GM21423 (cell line): ENCODE measurements around the gene PHETA1.

Experiments
- ATAC-seq: cut with Tn5 transposase; IDR thresholded peaks from one replicate; pipeline ENCODE4 v1.9.1; 2021; ENCODE audit warnings: mild to moderate bottlenecking, moderate library complexity; ENCODE audit not compliant: unreplicated experiment

PHETA1 gene, protein sequence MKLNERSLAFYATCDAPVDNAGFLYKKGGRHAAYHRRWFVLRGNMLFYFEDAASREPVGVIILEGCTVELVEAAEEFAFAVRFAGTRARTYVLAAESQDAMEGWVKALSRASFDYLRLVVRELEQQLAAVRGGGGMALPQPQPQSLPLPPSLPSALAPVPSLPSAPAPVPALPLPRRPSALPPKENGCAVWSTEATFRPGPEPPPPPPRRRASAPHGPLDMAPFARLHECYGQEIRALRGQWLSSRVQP

DNA sequence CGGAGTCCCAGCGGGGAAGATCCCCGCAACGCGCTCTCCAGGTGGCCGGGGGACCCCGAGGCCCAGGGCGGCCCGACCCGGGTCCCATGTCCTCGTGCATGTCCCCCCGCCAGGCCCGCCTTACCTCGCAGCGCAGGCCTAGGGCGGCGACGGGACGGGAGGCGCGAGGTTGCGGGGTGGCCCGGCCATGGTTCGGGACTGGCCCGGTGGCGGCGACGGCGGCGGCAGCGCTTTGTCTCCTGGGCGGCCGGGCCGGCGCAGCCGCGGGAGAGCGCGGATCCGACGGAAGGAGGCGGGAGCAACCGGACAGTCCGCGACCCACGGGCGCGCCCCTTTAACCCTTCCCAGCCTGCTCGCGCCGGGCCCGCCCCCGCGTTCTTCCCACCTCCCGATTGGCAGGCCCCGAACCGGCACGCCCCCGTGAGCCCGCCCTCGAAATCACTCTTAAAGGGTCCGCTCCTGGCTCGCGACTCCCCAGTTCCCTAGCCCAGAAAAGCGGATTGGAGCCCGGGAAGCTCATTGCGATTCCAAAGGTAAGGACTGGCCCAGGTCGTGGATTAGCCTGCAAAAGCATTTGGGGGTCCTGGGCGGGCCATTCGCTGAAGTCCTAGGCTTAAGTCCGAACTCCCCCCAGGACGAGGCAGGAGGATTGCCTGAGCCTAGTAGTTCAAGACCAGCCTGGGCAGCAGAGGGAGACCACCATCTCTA lies at the start of gene PHETA1:
TSS of gene PHETA1 (minus strand) at position 308 of the 708 bp plus-strand sequence. CDS start 5,668 bp downstream, outside the sequence.
- peak; percentile 93 for ATAC-seq

DNA sequence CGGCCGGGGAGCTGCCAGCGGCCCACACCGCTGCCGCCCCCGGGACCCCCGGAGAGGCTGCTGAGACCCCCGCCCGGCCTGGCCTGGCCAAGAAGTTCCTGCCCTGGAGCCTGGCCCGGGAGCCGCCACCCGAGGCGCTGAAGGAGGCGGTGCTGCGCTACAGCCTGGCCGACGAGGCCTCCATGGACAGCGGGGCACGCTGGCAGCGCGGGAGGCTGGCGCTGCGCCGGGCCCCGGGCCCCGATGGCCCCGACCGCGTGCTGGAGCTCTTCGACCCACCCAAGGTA lies 49.6 kb upstream of the PHETA1 start:
- no peak for ATAC-seq

DNA sequence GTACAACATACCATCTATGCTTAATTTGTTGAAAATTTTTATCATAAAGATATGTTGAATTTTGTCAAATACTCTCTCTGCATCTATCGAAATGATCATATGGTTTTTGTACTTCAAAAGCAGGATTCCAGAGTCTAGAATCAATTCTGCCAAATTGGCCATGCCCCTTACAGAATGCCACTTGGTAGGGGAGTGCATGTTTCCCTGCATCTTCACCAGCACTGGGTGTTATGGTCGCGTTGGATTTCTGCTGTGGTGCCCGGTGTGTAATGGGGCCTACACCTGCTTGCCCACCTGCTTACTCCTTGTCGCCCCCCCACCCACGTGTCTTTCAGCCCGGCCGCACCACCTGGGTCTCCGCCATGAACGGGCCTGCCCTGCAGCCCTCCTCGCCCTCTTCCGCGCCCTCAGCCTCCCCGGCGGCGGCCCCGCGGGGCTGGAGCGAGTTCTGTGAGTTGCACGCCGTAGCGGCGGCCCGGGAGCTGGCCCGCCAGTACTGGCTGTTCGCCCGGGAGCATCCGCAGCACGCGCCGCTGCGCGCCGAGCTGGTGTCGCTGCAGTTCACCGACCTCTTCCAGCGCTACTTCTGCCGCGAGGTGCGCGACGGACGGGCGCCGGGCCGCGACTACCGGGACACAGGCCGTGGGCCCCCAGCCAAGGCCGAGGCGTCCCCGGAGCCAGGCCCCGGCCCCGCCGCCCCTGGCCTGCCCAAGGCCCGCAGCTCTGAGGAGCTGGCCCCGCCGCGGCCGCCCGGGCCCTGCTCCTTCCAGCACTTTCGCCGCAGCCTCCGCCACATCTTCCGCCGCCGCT lies 49.1 kb upstream of the PHETA1 start:
- no peak for ATAC-seq

DNA sequence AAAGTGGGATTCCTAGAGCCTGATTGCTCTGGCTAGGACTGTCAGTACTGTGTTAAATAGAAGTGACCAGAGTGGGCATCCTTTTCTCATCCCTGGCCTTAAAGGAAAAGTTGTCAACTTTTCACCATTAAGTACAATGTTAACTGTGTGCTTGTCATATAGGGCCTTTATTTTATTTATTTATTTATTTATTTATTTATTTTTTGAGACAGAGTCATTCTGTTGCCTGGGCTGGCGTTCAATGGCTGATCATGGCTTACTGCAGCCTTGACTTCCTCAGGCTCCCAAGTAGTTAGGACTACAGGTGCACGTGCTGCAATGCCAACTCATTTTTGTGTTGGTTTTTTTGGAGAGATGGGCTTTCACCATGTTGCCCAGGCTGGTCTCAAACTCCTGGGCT lies 48.4 kb upstream of the PHETA1 start:
- ATAC-seq, result no peak

DNA sequence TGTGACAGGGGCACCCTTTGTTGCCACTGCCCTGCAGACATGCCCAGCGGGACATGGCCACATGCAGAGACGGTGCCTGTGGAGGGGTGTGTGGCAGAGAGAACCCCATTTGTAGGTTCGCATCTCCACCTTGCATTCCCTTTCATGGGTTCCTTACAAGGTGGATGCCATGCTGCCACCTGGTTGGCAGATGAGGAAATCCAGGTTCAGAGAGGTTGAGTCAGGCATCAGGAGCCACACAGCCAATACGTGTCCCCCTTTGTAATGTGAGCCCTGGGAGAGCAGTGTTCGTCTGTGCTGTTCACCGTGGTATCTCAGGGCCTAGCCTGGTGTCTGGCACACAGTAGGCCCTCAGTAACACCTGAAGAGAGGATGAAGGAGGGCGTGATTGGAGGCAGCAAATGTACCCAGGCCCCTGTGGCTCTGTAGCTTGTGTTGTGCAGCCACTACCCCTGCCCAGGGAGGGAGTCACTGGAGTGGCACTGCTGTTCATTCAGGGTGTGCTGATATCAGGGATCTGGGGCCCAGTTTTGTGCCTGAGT lies 45.9 kb upstream of the PHETA1 start:
- ATAC-seq, result no peak

DNA sequence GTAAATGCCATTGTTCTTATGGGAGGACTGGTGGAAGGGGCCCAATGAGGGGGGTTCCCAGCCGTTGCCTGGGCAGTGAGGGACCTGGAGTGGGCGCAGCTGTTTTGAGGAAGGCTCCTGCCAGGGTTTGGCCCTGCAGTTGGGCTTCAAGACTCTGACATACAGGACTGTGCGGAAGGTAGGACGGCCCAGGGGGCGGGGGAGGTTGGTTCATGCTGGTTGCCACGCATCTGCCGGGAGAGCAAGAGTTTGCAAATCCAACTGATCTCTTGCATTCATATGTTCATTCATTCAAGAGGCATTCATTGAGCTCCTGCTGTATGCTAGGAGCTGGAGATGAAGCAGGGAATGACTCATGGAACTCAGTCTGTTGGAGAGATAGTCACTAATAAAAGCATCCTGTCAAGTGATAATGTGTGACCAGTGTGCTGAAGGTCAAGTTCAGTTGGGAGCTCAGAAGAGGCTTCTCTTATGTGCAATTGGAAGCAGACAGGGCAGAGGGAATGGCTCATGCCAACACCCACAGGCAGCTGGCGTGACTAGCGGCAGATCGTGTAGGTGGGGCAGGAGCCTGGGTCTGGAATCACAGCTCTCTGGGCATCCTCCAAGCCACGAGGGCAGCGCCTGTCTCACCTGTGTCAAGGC lies 44.7 kb upstream of the PHETA1 start:
- no peak for ATAC-seq

DNA sequence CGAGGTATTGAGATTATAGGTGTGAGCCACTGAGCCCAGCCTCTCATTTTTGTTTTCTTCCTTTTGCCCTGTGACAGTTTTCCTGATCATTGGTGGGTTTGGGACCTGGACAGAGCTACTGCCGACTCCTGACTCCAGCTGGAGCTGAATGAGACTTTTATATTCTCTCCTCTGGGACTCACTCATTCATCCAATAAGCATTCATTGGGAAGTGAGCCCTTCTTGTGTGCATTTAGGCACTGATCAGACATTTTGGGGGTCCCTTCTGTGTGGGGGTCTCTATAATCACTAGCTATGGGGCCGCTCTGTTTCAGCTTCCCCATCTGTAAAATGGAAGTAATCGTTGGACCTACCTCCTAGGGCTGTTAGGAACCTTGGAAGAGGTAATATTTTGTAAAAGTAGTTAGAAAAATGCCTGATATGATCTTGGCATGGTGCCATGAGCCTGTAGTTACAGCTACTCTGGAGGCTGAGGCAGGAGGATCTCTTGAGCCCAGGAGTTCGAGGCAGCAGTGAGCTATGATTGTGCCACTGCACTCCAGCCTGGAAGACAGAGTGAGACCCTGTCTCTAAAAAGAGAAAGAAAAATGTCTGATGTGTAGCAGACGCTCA lies 44.0 kb upstream of the PHETA1 start:
- no peak for ATAC-seq

DNA sequence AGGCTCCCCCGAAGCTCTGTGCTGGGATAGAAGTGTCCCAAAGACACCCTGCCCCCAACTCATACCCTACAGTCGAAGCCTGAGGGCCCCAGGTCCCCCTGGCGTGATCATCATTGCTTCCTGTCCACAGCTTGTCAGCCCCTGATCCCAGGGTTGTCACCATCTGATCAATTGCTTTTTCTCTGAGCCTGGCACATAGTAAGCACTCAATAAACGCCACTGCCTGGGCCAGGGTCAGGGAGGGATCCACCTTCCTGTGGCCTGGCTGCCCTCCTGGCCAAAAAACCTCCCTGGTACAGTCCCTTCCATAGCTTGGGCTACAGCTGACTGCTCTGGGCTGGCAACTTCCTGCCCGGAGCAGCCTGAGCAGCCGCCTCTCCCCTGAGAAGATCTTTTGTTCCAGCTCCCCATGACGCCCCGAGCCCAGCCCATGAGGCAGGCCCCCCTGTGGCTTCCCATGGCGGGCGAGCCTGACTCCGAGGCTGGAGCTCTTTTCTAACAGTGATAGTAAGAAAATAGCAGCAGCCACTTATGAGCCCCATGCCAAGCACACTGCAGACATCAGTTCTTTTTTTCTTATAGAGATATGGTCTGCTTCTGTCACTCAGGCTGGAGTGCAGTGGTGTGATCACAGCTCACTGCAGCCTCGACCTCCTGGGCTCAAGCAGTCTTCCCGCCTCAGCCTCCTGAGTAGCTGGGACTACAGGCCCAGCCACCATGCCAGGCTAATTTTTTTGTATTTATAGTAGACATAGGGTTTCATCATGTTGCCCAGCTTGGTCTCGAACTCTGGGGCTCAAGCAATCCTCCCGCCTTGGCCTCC lies 43.3 kb upstream of the PHETA1 start:
- no peak for ATAC-seq

GRCh38 chr12:111411185-111411764 lies 42.4 kb upstream of the PHETA1 start:
- no peak for ATAC-seq

GRCh38 chr12:111410431-111411184 lies 41.7 kb upstream of the PHETA1 start:
- no peak for ATAC-seq

DNA sequence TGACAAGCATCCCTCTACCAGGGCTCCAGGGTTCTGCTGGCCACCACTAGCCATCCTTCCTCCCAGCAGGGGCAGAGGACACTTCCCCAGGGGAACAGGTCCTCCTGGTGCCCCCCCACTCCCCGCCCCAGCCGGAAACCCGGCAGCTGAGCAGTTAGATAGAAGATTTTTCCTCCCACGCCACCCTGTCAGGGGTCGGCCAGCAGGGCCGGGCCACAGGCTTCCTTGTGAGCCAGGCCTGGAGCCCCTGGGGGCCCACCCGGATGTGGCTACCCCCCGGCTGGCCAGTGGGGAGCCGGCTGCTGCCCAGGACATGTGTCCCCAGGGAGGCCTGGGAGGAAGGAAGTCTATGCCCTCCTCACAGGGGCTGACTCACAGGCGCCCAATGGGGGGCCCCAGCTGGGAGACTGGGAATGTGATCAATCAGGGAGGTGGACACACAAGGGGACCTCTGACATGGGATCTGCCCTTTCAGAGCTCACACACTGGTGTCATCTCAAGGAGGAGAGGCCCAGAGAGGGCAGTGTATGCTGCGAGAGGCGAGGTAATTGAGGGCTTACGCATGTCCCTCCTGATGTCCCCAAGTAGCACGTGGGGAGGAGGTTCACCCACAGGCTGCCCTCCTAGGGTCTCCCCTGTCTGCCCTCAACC lies 41.0 kb upstream of the PHETA1 start:
- no peak for ATAC-seq

DNA sequence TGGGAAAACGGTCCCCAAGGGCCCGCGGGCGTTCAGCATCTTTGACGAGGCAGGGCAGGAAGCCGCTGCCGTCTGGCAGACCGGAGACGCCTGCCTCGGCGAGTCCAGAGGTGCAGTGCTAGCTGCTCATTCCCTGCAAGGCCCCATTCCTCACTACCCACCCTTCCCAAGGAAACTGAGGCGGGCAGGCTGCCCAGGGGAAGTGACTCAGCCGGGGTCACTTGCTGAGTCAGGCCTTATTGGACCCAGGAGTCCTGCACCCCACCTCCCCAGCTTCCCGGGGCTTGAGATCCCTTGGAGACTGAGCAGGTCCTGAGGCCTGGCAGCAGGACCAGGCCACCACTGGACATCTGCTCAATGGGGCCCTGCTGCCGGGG lies 40.5 kb upstream of the PHETA1 start:
- no peak for ATAC-seq

- ATAC-seq, result no peak
Observed at GRCh38 chr12:111408686-111409402, 39.9 kb upstream of the PHETA1 start.

GRCh38 chr12:111408116-111408440 lies 39.2 kb upstream of the PHETA1 start:
- no peak for ATAC-seq

DNA sequence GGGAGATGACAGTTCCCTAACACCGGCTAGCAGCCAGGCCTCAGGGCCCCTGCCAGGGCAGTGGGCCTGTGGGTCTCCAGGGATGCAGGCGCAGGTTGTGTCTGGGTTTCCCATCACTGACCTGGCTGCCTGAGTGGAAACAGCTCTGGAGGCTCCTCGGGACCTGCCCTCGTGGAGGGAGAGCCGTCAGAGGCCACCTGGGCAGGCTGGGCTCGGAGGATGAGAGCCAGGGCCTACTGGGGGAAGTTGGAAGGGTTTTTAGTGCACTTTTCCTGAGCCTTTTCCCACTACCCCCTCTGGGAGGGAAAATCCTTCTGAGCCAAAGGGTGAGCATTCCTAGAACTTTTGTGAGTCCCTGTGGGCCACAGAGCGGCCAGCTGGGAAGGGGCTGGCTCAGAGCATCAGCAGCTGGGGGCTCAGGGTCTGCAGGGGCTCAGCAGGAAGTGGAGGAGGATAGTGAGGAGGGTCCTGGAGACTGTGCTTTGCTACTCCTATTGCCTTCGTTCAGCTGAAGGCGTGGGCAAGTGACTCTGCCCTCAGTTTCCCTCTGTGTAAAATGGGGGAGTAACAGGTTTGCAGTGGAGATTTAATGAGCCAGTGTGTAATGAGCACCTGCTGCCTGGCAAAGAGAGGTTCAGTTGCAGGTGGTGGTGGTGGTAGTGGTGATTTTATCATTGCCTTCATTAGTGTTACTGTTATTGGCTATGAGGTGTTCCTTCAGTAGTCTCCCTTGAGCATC lies 38.7 kb upstream of the PHETA1 start:
- no peak for ATAC-seq

GRCh38 chr12:111406474-111407376 lies 37.8 kb upstream of the PHETA1 start:
- no peak for ATAC-seq
